IgD-negative memory B cell (primary cell): Measurements from ENCODE around the gene ALDH1L1. TPM values are rescaled to one million over a fixed set of nuclear protein-coding genes. Genes with fewer than 3 reads are reported as not detected.
A peak's percentile ranks its signal among the peaks of the same experiment; 100 is the strongest.
"Not testable (repeated sequence)": the region's sequence is repeated elsewhere in the genome, so short reads cannot be mapped to it uniquely, and the experiment has no call there.

ENCODE experiments used
- H3K27ac Mint-ChIP-seq, 3 donors: one replicate each; pipeline ENCODE4 v1.8.0; 2020 to 2022; ENCODE audit warnings: mild to moderate bottlenecking in 3 of 3, mixed read lengths in 3 of 3, moderate library complexity in 1 of 3
- H3K27me3 Mint-ChIP-seq: one replicate; pipeline ENCODE4 v1.8.0; 2021; ENCODE audit warnings: mixed read lengths
- H3K36me3 Mint-ChIP-seq: one replicate; pipeline ENCODE4 v1.8.0; 2020; ENCODE audit warnings: mild to moderate bottlenecking, mixed read lengths
- H3K4me1 Mint-ChIP-seq, 3 donors: one replicate each; pipeline ENCODE4 v1.8.0; 2020 to 2022; ENCODE audit warnings: mixed read lengths in 3 of 3, mild to moderate bottlenecking in 1 of 3
- H3K4me3 Mint-ChIP-seq, 4 donors: one replicate each; pipeline ENCODE4 v1.8.0; 2020 to 2022; ENCODE audit warnings: mild to moderate bottlenecking in 4 of 4, mixed read lengths in 4 of 4, moderate library complexity in 3 of 4
- H3K9me3 Mint-ChIP-seq, 3 donors: one replicate each; pipeline ENCODE4 v1.8.0; 2020 to 2021; ENCODE audit warnings: mixed read lengths in 3 of 3, mild to moderate bottlenecking in 1 of 3
- polyA plus RNA-seq: library from polyadenylated mRNA; unstranded; fragments of 300-500 nt; fragmentation: Illumina TruSeq; gene quantifications from one replicate; pipeline ENCODE4 v1.2.3, GENCODE V29; 2021

The ALDH1L1 gene
- polyA plus RNA-seq, 1 donor from 2014 or later, result not detected

DNA sequence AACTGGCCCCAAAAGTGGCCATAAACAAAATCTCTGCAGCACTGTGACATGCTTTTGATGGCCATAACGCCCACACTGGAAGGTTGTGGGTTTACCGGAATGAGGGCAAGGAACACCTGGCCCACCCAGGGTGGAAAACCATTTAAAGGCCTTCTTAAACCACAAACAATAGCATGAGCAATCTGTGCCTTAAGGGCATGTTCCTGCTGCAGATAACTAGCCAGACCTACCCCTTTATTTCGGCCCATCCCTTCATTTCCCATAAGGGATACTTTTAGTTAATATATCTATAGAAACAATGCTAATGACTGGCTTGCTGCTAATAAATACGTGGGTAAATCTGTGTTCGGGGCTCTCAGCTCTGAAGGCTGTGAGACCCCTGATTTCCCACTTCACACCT is 88.3 kb downstream of the ALDH1L1 start:
- Mint-ChIP-seq H3K9me3 (peaks cover 2 to 29% (median 23%) of the 10 kb centered on the region in 3 donors), H3K27ac (peak overlapping the region in 1 of 3 donors; percentile 40)
- H3K4me1 Mint-ChIP-seq, H3K27me3 Mint-ChIP-seq, H3K36me3 Mint-ChIP-seq, H3K4me3 Mint-ChIP-seq: not testable (repeated sequence)

DNA sequence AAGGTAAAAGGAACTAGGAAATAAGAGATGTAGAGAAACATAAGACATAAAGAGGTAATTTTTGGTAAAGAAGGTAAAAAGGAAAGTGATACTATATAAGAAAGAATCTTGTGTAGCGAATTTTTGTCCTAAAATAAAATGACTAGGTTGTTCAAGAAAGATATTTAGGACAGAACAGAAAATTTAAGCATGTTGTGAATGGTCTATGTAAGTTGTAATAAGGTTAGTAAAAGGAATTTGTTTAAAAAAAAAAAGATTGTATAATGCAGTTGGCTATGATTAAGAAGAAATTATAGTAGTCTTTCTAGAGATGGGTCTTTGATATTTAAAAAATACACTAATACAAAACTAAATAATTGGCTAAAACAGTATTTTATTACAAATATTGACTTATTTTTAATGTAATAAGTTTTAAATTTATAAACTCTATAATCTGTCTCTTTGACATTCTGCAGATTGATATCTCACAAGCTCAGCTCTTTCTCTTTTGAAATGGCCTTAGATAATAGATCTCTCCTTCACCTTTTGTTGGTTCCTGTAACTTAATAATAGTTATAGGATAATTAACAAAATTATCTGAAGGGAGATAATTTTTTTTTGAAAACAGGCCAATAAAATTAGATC is 92.7 kb downstream of the ALDH1L1 start:
- peaks cover 0 to 8% (median 2%) of the 10 kb centered on the region in 3 donors for H3K9me3 Mint-ChIP-seq
- H3K27me3 Mint-ChIP-seq, result no peaks in the 10 kb centered on the region
- H3K27ac Mint-ChIP-seq, result no peak overlapping the region
- no peaks in the 10 kb centered on the region for H3K36me3 Mint-ChIP-seq
- peaks cover 4 to 12% (median 7%) of the 10 kb centered on the region in 3 donors for H3K4me1 Mint-ChIP-seq
- H3K4me3 Mint-ChIP-seq, result no peak overlapping the region

- Mint-ChIP-seq H3K27me3 (no peaks in the 10 kb centered on the region), H3K27ac (peak overlapping the region in 1 of 3 donors; percentile 86), H3K4me1 (peaks cover 4 to 12% (median 7%) of the 10 kb centered on the region in 3 donors), H3K4me3 (peak overlapping the region in 1 of 4 donors; percentile 94), H3K9me3 (peaks cover 0 to 3% (median 0%) of the 10 kb centered on the region in 3 donors), H3K36me3 (no peaks in the 10 kb centered on the region)
These were observed 94.5 kb downstream of the ALDH1L1 start for GRCh38 chr3:126085841-126086240.

DNA sequence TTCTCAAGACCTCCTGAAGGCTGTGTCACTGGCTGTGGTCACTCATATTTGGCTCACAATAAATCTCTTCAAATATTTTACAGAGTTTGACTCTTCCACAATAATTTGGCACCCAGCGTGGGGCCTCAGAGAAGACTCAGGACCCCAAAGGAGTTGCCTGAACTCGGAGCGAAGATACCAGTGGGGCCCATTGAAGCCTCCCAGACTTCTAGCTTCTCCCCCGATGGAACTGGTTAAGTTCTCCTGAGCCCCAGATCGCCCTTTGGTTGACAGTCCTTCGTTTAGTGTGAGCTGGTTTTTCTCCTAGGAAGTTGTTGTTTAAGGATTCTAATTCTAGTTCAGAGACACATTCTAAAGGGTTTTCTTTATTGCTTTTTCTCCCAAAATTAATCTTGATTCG is 95.1 kb downstream of the ALDH1L1 start:
- peaks cover 0 to 3% (median 0%) of the 10 kb centered on the region in 3 donors for H3K9me3 Mint-ChIP-seq

DNA sequence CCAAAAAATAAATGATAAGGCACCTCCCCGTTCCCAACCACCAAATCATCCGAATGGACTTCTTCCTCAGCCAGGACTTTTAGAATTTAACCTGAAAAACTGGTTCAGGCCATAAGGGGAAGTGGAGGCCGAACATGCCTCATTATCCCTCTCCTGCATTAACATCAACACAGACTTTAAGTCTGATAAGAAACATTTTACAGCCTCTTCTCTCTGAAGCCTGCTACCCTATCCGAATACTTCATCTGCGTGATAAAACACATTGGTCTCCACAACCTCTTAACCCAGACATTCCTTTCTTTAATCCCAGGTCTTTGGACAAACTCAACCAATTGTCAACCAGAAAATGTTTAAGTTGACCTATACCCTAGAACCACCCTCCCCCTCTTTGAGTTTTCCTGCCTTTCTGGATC is 95.6 kb downstream of the ALDH1L1 start:
- Mint-ChIP-seq H3K27ac (peak overlapping the region; percentile 24 to 86 (median 47)), H3K4me1 (peaks cover 4 to 12% (median 7%) of the 10 kb centered on the region in 3 donors), H3K36me3 (peaks cover 5% of the 10 kb centered on the region), H3K27me3 (no peaks in the 10 kb centered on the region), H3K4me3 (peak overlapping the region; percentile 56 to 94 (median 86)), H3K9me3 (peaks cover 0 to 3% (median 0%) of the 10 kb centered on the region in 3 donors)

More for the DNA sequence above, 95.1 kb downstream of the ALDH1L1 start:
- peaks cover 4 to 12% (median 7%) of the 10 kb centered on the region in 3 donors for H3K4me1 Mint-ChIP-seq
- H3K4me3 Mint-ChIP-seq, result peak overlapping the region in 2 of 4 donors; percentile 83 to 94
- peaks cover 1% of the 10 kb centered on the region for H3K36me3 Mint-ChIP-seq
- peak overlapping the region in 1 of 3 donors; percentile 86 for H3K27ac Mint-ChIP-seq
- H3K27me3 Mint-ChIP-seq, result no peaks in the 10 kb centered on the region

- H3K36me3 Mint-ChIP-seq, result peaks cover 5% of the 10 kb centered on the region
- peak within 1 kb of the TSS; percentile 76 to 90 (median 86) for H3K27ac Mint-ChIP-seq
- peaks cover 0 to 3% (median 0%) of the 10 kb centered on the region in 3 donors for H3K9me3 Mint-ChIP-seq
- peak within 1 kb of the TSS; percentile 90 to 95 (median 94) for H3K4me3 Mint-ChIP-seq
- peaks cover 4 to 12% (median 7%) of the 10 kb centered on the region in 3 donors for H3K4me1 Mint-ChIP-seq
- H3K27me3 Mint-ChIP-seq, result no peaks in the 10 kb centered on the region
These were observed 96.2 kb downstream of the ALDH1L1 start, which contains the start of gene SLC41A3 for GRCh38 chr3:126083913-126084767. SLC41A3 (minus strand) TSS chr3:126084124; CDS start chr3:126068219, 15,905 bp downstream.

- H3K4me1 Mint-ChIP-seq, result peaks cover 4 to 12% (median 7%) of the 10 kb centered on the region in 3 donors
- peaks cover 5% of the 10 kb centered on the region for H3K36me3 Mint-ChIP-seq
- no peaks in the 10 kb centered on the region for H3K27me3 Mint-ChIP-seq
- H3K9me3 Mint-ChIP-seq, result peaks cover 0 to 3% (median 0%) of the 10 kb centered on the region in 3 donors
- H3K4me3 Mint-ChIP-seq, result peak overlapping the region; percentile 87 to 95 (median 92)
- H3K27ac Mint-ChIP-seq, result peak overlapping the region; percentile 67 to 90 (median 76)
These were observed 96.9 kb downstream of the ALDH1L1 start for GRCh38 chr3:126083511-126083912.

DNA sequence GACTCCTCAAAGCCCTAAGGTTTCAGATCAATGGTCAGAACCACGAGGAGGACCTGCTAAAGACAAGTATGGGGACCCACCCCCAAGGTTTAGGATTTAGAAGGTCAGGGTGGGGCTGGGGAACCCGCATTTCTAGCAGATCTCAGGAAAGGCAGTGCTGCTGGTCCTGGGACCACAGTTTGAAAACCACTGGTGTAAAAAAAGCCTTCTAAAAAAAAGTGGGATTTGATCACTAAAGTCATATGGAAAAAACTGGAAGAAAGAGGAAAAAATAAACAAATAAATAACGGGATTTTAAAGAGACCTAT is 97.3 kb downstream of the ALDH1L1 start:
- Mint-ChIP-seq H3K27me3 (no peaks in the 10 kb centered on the region), H3K9me3 (peaks cover 0 to 3% (median 0%) of the 10 kb centered on the region in 3 donors), H3K36me3 (peaks cover 5% of the 10 kb centered on the region), H3K4me1 (peaks cover 4 to 12% (median 7%) of the 10 kb centered on the region in 3 donors), H3K27ac (peak overlapping the region; percentile 67 to 90 (median 76)), H3K4me3 (peak overlapping the region; percentile 87 to 95 (median 92))

DNA sequence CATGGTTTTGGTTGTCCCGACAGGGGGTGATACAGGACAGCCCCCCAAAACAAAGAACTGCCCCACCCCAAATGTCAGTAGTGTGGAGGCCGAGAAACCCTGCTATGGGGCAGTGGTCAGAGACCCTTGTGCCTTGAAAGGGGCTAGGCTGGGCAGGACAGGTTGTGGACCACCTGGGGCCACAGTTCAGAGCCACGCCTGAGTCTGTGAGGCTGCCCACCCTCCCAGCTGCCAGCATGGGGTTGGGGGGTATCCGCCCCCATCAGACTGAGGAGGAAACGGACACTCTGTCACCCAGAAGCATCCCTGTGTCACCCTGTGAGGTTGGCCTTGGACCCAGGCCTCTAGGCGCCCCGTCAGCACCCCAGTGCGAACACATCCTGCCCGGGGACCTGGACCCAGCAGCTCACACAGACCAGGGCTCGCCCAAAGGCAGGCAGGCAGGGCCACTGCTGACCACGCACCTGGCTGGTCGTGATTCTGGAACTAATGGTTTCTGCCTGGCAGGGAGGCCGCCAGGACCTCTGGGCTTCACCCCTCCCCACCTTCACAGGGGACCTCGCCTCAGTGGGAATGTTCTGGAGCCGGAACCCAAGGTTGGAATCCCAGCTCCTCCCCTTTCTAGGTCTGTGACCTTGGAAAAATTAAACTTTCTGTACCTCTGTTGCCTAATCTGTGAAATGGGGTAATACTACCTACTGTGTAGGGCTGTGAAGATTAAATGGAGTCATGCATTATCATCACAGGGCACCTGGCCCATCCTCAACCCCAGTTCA is 97.8 kb downstream of the ALDH1L1 start:
- Mint-ChIP-seq H3K4me3 (peak overlapping the region; percentile 87 to 95 (median 92)), H3K36me3 (peaks cover 5% of the 10 kb centered on the region), H3K27me3 (no peaks in the 10 kb centered on the region), H3K27ac (peak overlapping the region; percentile 67 to 90 (median 76)), H3K4me1 (peaks cover 4 to 12% (median 7%) of the 10 kb centered on the region in 3 donors), H3K9me3 (peaks cover 0 to 2% (median 0%) of the 10 kb centered on the region in 3 donors)

DNA sequence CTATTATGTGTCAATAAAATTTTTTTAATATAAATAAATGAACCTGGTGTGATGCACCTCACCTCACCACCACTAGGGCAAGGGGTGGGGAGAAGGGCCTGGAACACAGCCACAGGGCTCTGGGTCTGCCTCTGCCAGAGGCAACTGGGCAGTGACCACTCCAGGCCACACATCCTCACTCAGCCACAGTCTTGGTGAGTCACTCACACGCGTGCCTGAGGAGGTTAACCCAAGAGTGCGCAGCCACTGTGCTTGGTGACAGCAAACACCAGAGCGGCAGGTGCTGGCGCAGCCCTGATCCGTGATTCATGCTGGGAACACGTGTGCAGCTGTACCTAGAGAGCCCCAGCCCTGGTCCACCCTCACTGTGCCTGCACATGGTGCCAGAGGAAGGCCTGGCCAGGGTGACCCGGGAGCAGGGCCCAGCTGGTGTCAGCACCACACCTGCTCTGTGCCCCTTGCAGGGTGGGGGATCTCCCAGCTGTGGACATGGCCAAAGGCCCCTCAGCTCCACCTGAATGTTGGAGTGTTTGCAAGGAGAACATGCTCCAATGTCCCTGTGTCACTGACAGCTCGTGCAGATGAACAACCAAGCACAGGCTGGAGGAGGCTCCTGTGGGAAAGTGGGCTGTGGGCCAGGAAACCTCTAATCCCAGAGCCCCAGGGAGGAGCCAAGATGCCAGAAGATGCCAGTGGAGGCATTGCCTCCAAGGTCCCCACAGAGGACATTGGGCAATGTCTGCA is 98.6 kb downstream of the ALDH1L1 start:
- H3K4me3 Mint-ChIP-seq, result peak overlapping the region; percentile 63 to 76 (median 70)
- H3K36me3 Mint-ChIP-seq, result peaks cover 5% of the 10 kb centered on the region
- H3K27ac Mint-ChIP-seq, result no peak overlapping the region
- H3K27me3 Mint-ChIP-seq, result no peaks in the 10 kb centered on the region
- H3K4me1 Mint-ChIP-seq, result peaks cover 4 to 12% (median 7%) of the 10 kb centered on the region in 3 donors
- no peaks in the 10 kb centered on the region for H3K9me3 Mint-ChIP-seq

DNA sequence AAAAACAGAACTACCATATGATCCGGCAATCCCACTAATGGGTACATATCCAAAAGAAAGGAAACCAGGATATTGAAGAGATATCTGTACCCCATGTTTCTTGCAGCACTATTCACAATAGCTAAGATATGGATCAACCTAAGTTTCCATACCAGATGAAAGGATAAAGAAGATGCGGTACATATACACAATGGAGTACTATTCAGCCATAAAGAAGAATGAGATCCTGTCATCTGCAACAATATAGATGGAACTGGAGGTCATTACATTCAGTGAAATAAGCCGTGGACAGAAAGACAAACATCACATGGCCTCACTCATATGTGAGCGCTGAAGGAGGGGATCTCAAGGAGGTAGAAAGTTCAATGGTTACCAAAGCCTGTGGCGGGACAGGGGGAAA is 99.4 kb downstream of the ALDH1L1 start:
- Mint-ChIP-seq H3K9me3 (no peaks in the 10 kb centered on the region), H3K27ac (peak overlapping the region in 2 of 3 donors; percentile 9 to 20), H3K27me3 (no peaks in the 10 kb centered on the region), H3K4me1 (peaks cover 4 to 12% (median 7%) of the 10 kb centered on the region in 3 donors), H3K4me3 (peak overlapping the region in 2 of 4 donors; percentile 35 to 82), H3K36me3 (peaks cover 5% of the 10 kb centered on the region)

DNA sequence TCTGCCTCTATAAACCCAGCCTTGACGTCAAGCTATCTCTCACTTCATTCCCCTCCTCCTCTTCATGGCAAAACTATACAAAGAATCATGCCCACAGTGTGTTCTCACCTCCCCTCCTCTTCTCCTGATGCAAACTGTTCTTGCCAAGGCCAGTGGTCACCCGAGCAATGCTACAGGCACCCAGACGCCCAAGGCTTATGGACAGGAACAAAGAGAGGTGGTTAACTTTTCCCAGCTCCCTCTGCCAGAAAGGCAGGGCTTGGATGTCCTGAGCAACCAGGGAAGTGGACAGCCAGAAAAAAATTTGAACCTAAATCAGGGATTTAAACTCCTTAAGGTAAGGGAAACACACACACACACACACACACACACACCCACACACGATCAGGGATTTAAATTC is 101.5 kb downstream of the ALDH1L1 start:
- Mint-ChIP-seq H3K27ac (no peak overlapping the region), H3K4me3 (no peak overlapping the region), H3K4me1 (peaks cover 0 to 5% (median 4%) of the 10 kb centered on the region in 3 donors), H3K27me3 (no peaks in the 10 kb centered on the region), H3K36me3 (peaks cover 9% of the 10 kb centered on the region), H3K9me3 (peaks cover 0 to under 1% (median 0%) of the 10 kb centered on the region in 3 donors)

- peaks cover 14% of the 10 kb centered on the region for H3K36me3 Mint-ChIP-seq
These were observed 102.6 kb downstream of the ALDH1L1 start for GRCh38 chr3:126077754-126078153.

GRCh38 chr3:126076140-126076539 is 104.2 kb downstream of the ALDH1L1 start:
- Mint-ChIP-seq H3K27ac (no peak overlapping the region), H3K9me3 (peaks cover 3 to 7% (median 5%) of the 10 kb centered on the region in 3 donors), H3K27me3 (no peaks in the 10 kb centered on the region), H3K36me3 (peaks cover 20% of the 10 kb centered on the region), H3K4me3 (no peak overlapping the region), H3K4me1 (no peaks in the 10 kb centered on the region)

More at GRCh38 chr3:126077754-126078153, 102.6 kb downstream of the ALDH1L1 start:
- peaks cover 0 to under 1% (median 0%) of the 10 kb centered on the region in 3 donors for H3K4me1 Mint-ChIP-seq
- no peak overlapping the region for H3K27ac Mint-ChIP-seq
- H3K4me3 Mint-ChIP-seq, result no peak overlapping the region
- no peaks in the 10 kb centered on the region for H3K27me3 Mint-ChIP-seq
- H3K9me3 Mint-ChIP-seq, result peaks cover 2 to 5% (median 3%) of the 10 kb centered on the region in 3 donors
